PFSK-1 (cell line): ENCODE data around the gene CHST11.

Experiments used
- FOXP2 ChIP-seq: optimal IDR thresholded peaks from 2 replicates; pipeline ENCODE3; 2011; ENCODE audit warnings: borderline replicate concordance, control low read depth, inconsistent platforms; ENCODE audit not compliant: insufficient read depth; ENCODE audit errors: extremely low read length, extremely low read depth
- POLR2AphosphoS5 ChIP-seq: IDR thresholded peaks from 2 replicates; pipeline ENCODE4 v1.6.1; 2012; ENCODE audit warnings: low read depth, mild to moderate bottlenecking, control low read depth, low read length, moderate library complexity
- REST ChIP-seq, 2 experiments: IDR thresholded peaks; 2 replicates each; pipeline versions ENCODE4 v1.6.1 to v1.8.0; 2011 to 2012; ENCODE audit warnings: low read depth in 2 of 2, low read length in 2 of 2, control low read depth in 1 of 2, inconsistent platforms in 1 of 2, mild to moderate bottlenecking in 1 of 2, moderate library complexity in 1 of 2; ENCODE audit not compliant: insufficient read depth in 1 of 2
- SIN3A ChIP-seq: IDR thresholded peaks from 2 replicates; pipeline ENCODE4 v1.6.1; 2012; ENCODE audit warnings: mild to moderate bottlenecking, low read length, moderate library complexity, borderline replicate concordance; ENCODE audit not compliant: insufficient read depth
- TAF1 ChIP-seq: IDR thresholded peaks from 2 replicates; pipeline ENCODE4 v1.6.1; 2012; ENCODE audit warnings: low read length, control low read depth, borderline replicate concordance; ENCODE audit not compliant: insufficient read depth

Gene CHST11

DNA sequence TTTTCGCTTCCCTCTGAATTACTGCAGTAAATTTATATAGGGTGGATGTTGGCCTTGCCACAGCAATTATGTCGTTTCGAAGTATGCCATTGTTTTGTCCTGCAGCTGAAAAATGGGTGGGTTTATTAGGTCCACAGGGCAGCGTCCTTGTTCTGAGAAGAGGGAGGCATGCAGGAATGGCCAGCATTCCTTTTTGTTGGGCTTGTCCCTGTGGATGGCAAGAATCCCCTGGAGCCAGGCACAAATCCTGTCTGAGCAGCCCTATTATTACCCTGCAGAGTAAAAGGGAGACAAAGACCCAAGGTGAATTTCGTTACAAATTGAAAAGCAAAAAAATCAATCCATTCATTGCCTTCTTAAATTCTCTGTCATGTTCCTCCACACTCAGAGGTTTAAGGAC is 88.1 kb downstream of the CHST11 start:
- no peak for TF ChIP-seq SIN3A
- no peak for TF ChIP-seq TAF1
- TF ChIP-seq REST (IDR thresholded peaks at IDR 0.05; ENCODE audit: insufficient read depth in 1 of 2, low read depth in 2 of 2, low read length in 2 of 2): no peak
- no peak for TF ChIP-seq FOXP2
- TF ChIP-seq POLR2AphosphoS5: no peak

DNA sequence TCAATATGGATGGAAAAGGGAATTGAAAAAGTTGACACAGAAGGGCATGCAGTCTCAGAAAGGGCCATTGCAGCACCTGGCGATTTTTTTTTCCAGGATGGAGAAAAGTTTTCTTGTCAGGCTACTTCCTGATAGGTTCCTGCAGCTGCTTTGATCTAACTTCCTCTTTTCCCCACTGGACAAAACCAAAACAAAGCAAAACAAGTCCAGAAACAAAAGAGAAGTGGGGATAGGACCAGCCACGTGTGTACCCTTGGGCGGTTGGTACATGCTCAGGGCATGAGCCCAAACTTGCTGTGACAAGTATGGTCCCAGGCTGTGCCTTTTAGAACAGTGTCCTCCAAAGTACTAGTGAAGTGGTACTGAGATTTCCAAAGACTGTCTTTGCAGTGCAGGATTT is 89.8 kb downstream of the CHST11 start:
- TF ChIP-seq SIN3A: no peak
- no peak for TF ChIP-seq REST (IDR thresholded peaks at IDR 0.05; ENCODE audit: insufficient read depth in 1 of 2, low read depth in 2 of 2, low read length in 2 of 2)
- TF ChIP-seq POLR2AphosphoS5: no peak
- TF ChIP-seq TAF1: no peak
- TF ChIP-seq FOXP2: no peak

DNA sequence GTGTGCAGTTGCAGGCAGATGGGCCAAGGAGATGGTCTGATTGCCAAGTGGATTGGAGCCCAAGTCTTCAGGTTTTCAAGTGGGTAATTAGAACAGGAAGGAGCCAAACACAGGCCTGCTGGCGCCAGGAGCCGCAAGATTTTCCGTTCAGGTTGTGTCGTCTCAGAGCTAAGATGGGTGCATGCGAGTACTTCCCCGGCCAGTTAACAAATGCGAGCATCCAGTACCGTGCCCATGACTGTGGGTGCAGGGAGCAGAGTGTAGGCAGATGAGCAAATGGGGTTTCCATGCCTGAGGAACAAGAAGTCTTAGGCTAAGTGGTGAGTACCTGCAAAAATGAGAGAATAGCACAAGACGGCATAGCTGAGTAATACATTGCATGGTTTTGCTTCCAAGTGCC is 90.5 kb downstream of the CHST11 start:
- TF ChIP-seq POLR2AphosphoS5 (no peak), FOXP2 (no peak), REST (IDR thresholded peaks at IDR 0.05; ENCODE audit: insufficient read depth in 1 of 2, low read depth in 2 of 2, low read length in 2 of 2) (no peak), SIN3A (no peak)

DNA sequence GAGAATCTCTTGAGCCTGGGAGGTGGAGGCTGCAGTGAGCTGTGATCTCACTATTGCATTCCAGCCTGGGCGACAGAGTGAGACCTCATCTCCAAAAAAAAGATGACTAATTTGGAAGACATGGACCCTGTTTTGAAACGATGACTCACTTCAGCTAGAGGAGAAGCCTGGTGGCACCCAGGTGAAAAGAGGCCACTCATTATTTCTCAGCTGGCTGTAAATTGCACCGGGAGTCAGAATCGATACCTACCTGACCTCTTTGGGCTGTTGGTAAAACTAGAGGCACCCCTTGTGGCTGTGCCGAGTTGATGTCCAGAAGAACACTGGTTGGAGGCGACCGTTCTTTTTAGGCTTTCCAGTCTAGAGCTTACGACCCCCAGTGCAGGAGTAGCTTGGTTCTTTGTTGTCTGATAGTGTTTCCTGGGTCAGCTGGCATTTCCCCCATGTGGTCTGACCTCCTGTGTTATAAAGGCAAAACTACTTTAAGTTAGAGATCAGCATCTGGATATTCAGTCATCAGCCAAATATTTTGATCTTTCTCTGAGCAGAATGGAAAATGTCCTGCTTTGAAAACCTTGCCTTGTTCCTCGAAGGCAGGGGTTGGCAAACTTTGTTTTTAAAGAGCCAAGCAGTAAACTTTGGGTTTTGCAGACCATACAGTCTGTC is 93.2 kb downstream of the CHST11 start:
- no peak for TF ChIP-seq REST (IDR thresholded peaks at IDR 0.05; ENCODE audit: insufficient read depth in 1 of 2, low read depth in 2 of 2, low read length in 2 of 2)
- TF ChIP-seq FOXP2: no peak

DNA sequence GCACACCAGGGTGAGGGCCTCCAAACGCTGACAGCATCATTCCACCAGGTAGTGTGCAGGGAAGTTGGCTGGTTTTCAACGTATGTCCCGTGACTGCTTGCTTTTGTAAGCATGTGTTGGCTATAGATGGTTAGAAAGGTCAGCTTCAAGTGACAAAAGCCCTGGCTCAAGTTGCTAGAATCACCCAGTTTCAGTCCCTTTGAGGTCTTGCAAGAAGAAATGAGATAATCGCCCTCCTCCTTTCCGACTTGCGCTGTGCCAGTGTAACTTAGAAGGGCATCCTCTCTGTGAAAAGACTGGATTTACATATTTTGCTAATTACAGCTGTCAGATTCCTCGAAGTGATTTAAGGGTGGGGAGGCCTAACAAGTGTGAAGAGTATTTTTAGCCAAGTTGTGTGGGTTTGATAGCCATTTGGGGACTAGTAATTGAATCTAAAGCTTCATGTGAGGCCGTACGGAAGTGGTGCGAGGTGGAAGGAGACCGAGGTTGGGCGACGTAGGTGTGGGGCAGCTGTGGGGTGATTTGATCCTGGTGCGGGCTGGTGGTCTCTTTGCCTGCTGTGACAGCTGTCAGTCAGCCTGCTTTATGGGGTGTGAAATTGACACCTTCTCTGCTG is 94.7 kb downstream of the CHST11 start:
- TF ChIP-seq SIN3A: no peak
- no peak for TF ChIP-seq TAF1
- no peak for TF ChIP-seq FOXP2
- TF ChIP-seq POLR2AphosphoS5: no peak
- TF ChIP-seq REST (IDR thresholded peaks at IDR 0.05; ENCODE audit: insufficient read depth in 1 of 2, low read depth in 2 of 2, low read length in 2 of 2): no peak
